A673 (cell line): ENCODE data around the gene RBMX. TPM values are rescaled to one million over a fixed set of nuclear protein-coding genes. Genes with fewer than 3 reads are reported as not detected.
A peak's percentile ranks its signal among the peaks of the same experiment; 100 is the strongest.

Source experiments
- BruUV-seq: library from RNA; stranded (reverse); fragments of 400-500 nt; replicated peaks from 2 replicates; lab custom pipeline; 2021; lab: Mats Ljungman, UMichigan
- CTCF ChIA-PET: fragments of 300-600 bp; sonication (Branson Sonifier 250); formaldehyde crosslinking; loops from one replicate; lab custom pipeline; 2022; ENCODE audit warnings: antibody characterized with exemption; lab: Charles Lee
- POLR2A ChIA-PET: fragments of 300-600 bp; sonication (Branson Sonifier 250); formaldehyde crosslinking; loops from one replicate; lab custom pipeline; 2022; ENCODE audit warnings: antibody characterized with exemption; ENCODE audit not compliant: low non-redundant PET; lab: Charles Lee
- DNase-seq: peaks from one replicate; pipeline ENCODE4 v3.0.0-alpha.2; 2015; ENCODE audit warnings: low spot score
- H3K27ac ChIP-seq: fragments of 200-600 bp; sonication (generic); 2 replicates; pipeline ENCODE4 v1.5.1; 2016; ENCODE audit warnings: mixed run types, low read depth, mild to moderate bottlenecking, mixed read lengths, antibody characterized with exemption, low read length; ENCODE audit not compliant: poor library complexity, severe bottlenecking
- H3K27me3 ChIP-seq: fragments of 200-600 bp; sonication (generic); replicated peaks from 2 replicates; pipeline ENCODE4 v1.6.1; 2017; ENCODE audit warnings: mixed run types, low read depth, mild to moderate bottlenecking, mixed read lengths, antibody characterized with exemption, low read length; ENCODE audit not compliant: insufficient read depth, poor library complexity
- H3K36me3 ChIP-seq: fragments of 200-600 bp; sonication (generic); 2 replicates; pipeline ENCODE4 v1.6.1; 2016; ENCODE audit warnings: mixed run types, mild to moderate bottlenecking, mixed read lengths, antibody characterized with exemption, low read length; ENCODE audit not compliant: insufficient read depth, poor library complexity, severe bottlenecking
- H3K4me1 ChIP-seq: fragments of 200-600 bp; sonication (generic); 2 replicates; pipeline ENCODE4 v1.6.1; 2017; ENCODE audit warnings: mixed run types, mild to moderate bottlenecking, mixed read lengths, antibody characterized with exemption, low read length; ENCODE audit not compliant: insufficient read depth, poor library complexity, severe bottlenecking
- H3K4me3 ChIP-seq: fragments of 200-600 bp; sonication (generic); 2 replicates; pipeline ENCODE4 v1.5.1; 2016; ENCODE audit warnings: low read depth, mixed run types, mild to moderate bottlenecking, mixed read lengths, low read length; ENCODE audit not compliant: poor library complexity, severe bottlenecking
- H3K9me3 ChIP-seq: fragments of 200-600 bp; sonication (generic); 2 replicates; pipeline ENCODE4 v1.6.1; 2016; ENCODE audit warnings: mixed run types, low read depth, mild to moderate bottlenecking, mixed read lengths, antibody characterized with exemption, low read length; ENCODE audit not compliant: poor library complexity, severe bottlenecking
- CTCF ChIP-seq: fragments of 300-800, 200-600 bp; sonication (generic); conservative IDR thresholded peaks from 2 replicates; pipeline ENCODE4 v1.5.1; 2017; ENCODE audit warnings: low read depth, mild to moderate bottlenecking, antibody characterized with exemption, low read length, moderate library complexity, mixed read lengths
- EZH2 ChIP-seq: fragments of 200-600 bp; sonication (generic); IDR thresholded peaks from 2 replicates; pipeline ENCODE4 v1.6.1; 2017; ENCODE audit warnings: borderline replicate concordance, low read depth, mild to moderate bottlenecking, mixed read lengths, antibody characterized with exemption, low read length; ENCODE audit not compliant: poor library complexity, severe bottlenecking
- intact Hi-C: fragments of 100-400 bp; cut with micrococcal nuclease; formaldehyde crosslinking; loops from one replicate; pipeline ENCODE4 v1.10.0; 2022; ENCODE audit not compliant: unreplicated experiment
- total RNA-seq: library from RNA; stranded (reverse); gene quantifications from 2 replicates; pipeline ENCODE4 v1.2.3, GENCODE V29; 2021

Gene RBMX
- total RNA-seq, 1 experiment from 2014 or later: 432 TPM

GRCh38 chrX:136856050-136856449, 24.5 kb downstream of the RBMX start:
- intact Hi-C loops: loop anchor here (10.0 kb wide), 1 partner anchor 141 kb away; no protein-coding TSS in a partner anchor
- ChIA-PET POLR2A (no interaction called here), CTCF (no interaction called here)
- Histone ChIP-seq H3K4me3 (no peak overlapping the region), H3K36me3 (peaks cover 17% of the 10 kb centered on the region), H3K4me1 (no peaks in the 10 kb centered on the region), H3K27me3 (no peaks in the 10 kb centered on the region), H3K27ac (no peak overlapping the region), H3K9me3 (no peaks in the 10 kb centered on the region)
- TF ChIP-seq CTCF: no peak
- TF ChIP-seq EZH2: no peak
- BruUV-seq: no TSS peak
- DNase-seq: no peak

GRCh38 chrX:136851526-136851925, 29.0 kb downstream of the RBMX start:
- no peak overlapping the region for H3K4me3 ChIP-seq
- ChIA-PET CTCF (no interaction called here), POLR2A (no interaction called here)
- no peak for DNase-seq
- H3K27ac ChIP-seq: no peak overlapping the region
- H3K9me3 ChIP-seq: no peaks in the 10 kb centered on the region
- H3K27me3 ChIP-seq: no peaks in the 10 kb centered on the region
- no peak for TF ChIP-seq CTCF
- TF ChIP-seq EZH2: no peak
- no TSS peak for BruUV-seq
- peaks cover 25% of the 10 kb centered on the region for H3K36me3 ChIP-seq
- intact Hi-C loops: loop anchor here (10.0 kb wide), 1 partner anchor 137 kb away; no protein-coding TSS in a partner anchor
- no peaks in the 10 kb centered on the region for H3K4me1 ChIP-seq

GRCh38 chrX:136850441-136851175, 29.9 kb downstream of the RBMX start:
- CTCF ChIA-PET: no interaction called here
- POLR2A ChIA-PET: no interaction called here
- Histone ChIP-seq H3K36me3 (peaks cover 28% of the 10 kb centered on the region), H3K27me3 (no peaks in the 10 kb centered on the region), H3K4me3 (no peak overlapping the region), H3K4me1 (no peaks in the 10 kb centered on the region), H3K9me3 (no peaks in the 10 kb centered on the region), H3K27ac (peak overlapping the region; percentile 35)
- DNase-seq: no peak
- intact Hi-C loops: loop anchor here (10.0 kb wide), 1 partner anchor 136 kb away; no protein-coding TSS in a partner anchor
- no TSS peak for BruUV-seq
- TF ChIP-seq CTCF: no peak
